Mesendoderm (in vitro differentiated cells): ENCODE measurements around the gene POU2AF3.

Experiments used
- DNase-seq: peaks from one replicate; pipeline ENCODE4 v3.0.0; 2013
- H2AK5ac ChIP-seq: 2 replicates; pipeline ENCODE4 v1.6.1; 2013; ENCODE audit warnings: low read length, inconsistent platforms
- H2BK120ac ChIP-seq: 2 replicates; pipeline ENCODE4 v1.6.1; 2013; ENCODE audit warnings: low read depth, mild to moderate bottlenecking, low read length, moderate library complexity, mixed read lengths
- H2BK15ac ChIP-seq: replicated peaks from 2 replicates; pipeline ENCODE4 v1.6.1; 2013; ENCODE audit warnings: low read depth, mild to moderate bottlenecking, moderate library complexity
- H2BK5ac ChIP-seq: 2 replicates; pipeline ENCODE4 v1.6.1; 2013; ENCODE audit warnings: low read length, inconsistent platforms
- H3K18ac ChIP-seq: 2 replicates; pipeline ENCODE4 v1.6.1; 2013; ENCODE audit warnings: mild to moderate bottlenecking, low read length, mixed read lengths
- H3K23ac ChIP-seq: one replicate; pipeline ENCODE4 v1.6.1; 2013; ENCODE audit warnings: low read length
- H3K27ac ChIP-seq: 2 replicates; pipeline ENCODE4 v1.5.1; 2013; ENCODE audit warnings: low read depth, mild to moderate bottlenecking, inconsistent platforms, low read length, moderate library complexity
- H3K27me3 ChIP-seq: 2 replicates; pipeline ENCODE4 v1.6.1; 2013; ENCODE audit warnings: low read length, control low read depth, mild to moderate bottlenecking, inconsistent platforms; ENCODE audit not compliant: insufficient read depth, poor library complexity
- H3K36me3 ChIP-seq: 2 replicates; pipeline ENCODE4 v1.6.1; 2013; ENCODE audit warnings: low read length, inconsistent platforms; ENCODE audit not compliant: control insufficient read depth, insufficient read depth
- H3K4ac ChIP-seq: one replicate; pipeline ENCODE4 v1.6.1; 2013; ENCODE audit warnings: low read depth, mild to moderate bottlenecking, low read length, moderate library complexity
- H3K4me1 ChIP-seq: 2 replicates; pipeline ENCODE4 v1.6.1; 2013; ENCODE audit warnings: low read depth, low read length, inconsistent platforms; ENCODE audit not compliant: control insufficient read depth
- H3K4me2 ChIP-seq: 2 replicates; pipeline ENCODE4 v1.6.1; 2013; ENCODE audit warnings: low read length
- H3K4me3 ChIP-seq: 2 replicates; pipeline ENCODE4 v1.5.1; 2013; ENCODE audit warnings: mild to moderate bottlenecking, low read length
- H3K56ac ChIP-seq: one replicate; pipeline ENCODE4 v1.6.1; 2013; ENCODE audit warnings: low read length
- H3K79me1 ChIP-seq: 2 replicates; pipeline ENCODE4 v1.6.1; 2013; ENCODE audit warnings: low read length, inconsistent platforms
- H3K79me2 ChIP-seq: 2 replicates; pipeline ENCODE4 v1.6.1; 2013; ENCODE audit warnings: mild to moderate bottlenecking, low read length; ENCODE audit not compliant: control insufficient read depth, insufficient read depth
- H3K9ac ChIP-seq: 2 replicates; pipeline ENCODE4 v1.6.1; 2013; ENCODE audit warnings: low read length, inconsistent platforms
- H4K5ac ChIP-seq: one replicate; pipeline ENCODE4 v1.6.1; 2013; ENCODE audit warnings: low read length
- H4K8ac ChIP-seq: one replicate; pipeline ENCODE4 v1.6.1; 2013; ENCODE audit warnings: low read depth, mild to moderate bottlenecking, control low read depth, low read length, moderate library complexity
- WGBS: extraction: QIAGEN DNeasy Blood & Tissue Kit; methylation state at CpG from one replicate; pipeline ENCODE4 v1.1.7; 2013; ENCODE audit warnings: low lambda C conversion rate, missing lambda C conversion rate; ENCODE audit not compliant: insufficient coverage; ENCODE audit errors: extremely low coverage; 5-methylcytosine and 5-hydroxymethylcytosine counted together

The POU2AF3 gene

DNA sequence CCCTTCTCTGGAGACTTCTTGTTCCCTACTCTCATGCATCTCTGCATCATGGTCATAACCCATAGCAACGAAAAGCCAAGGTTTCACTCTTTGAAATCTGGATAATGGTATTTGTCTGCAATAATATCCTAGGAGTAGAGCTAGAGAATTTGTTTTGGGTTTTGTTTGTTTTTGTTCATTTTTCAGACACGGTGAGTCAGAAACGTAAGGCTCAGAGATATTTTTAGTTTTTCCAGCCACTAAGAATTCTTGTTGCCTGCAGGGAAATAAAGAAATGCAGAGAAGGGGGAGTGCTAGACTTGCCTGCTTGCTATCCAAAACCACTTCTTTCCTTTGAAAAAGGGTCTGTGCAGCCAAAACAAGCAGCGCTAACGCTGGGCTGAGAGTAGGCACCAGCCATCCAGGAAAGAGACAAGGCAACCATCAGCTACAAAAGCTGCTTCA, 26.0 kb downstream of the POU2AF3 start:
- H2BK5ac ChIP-seq: no peak overlapping the region
- no peak for DNase-seq
- no peak overlapping the region for H3K18ac ChIP-seq
- H2BK15ac ChIP-seq: no peak overlapping the region
- H3K36me3 ChIP-seq: no peaks in the 10 kb centered on the region
- H3K4ac ChIP-seq: no peak overlapping the region
- H4K5ac ChIP-seq: no peak overlapping the region
- no peaks in the 10 kb centered on the region for H3K79me1 ChIP-seq
- H3K27ac ChIP-seq: no peak overlapping the region
- no peaks in the 10 kb centered on the region for H3K79me2 ChIP-seq
- no peak overlapping the region for H2AK5ac ChIP-seq
- H3K4me3 ChIP-seq: no peak overlapping the region
- no peak overlapping the region for H2BK120ac ChIP-seq
- no peak overlapping the region for H3K23ac ChIP-seq
- peaks cover 2% of the 10 kb centered on the region for H3K4me1 ChIP-seq
- no peak overlapping the region for H4K8ac ChIP-seq
- H3K27me3 ChIP-seq: no peaks in the 10 kb centered on the region
- no peak overlapping the region for H3K9ac ChIP-seq
- H3K4me2 ChIP-seq: no peak overlapping the region
- no CpG with 5 or more reads among the region's 5 CpGs for WGBS
- no peak overlapping the region for H3K56ac ChIP-seq

GRCh38 chr11:111325259-111325658, 26.9 kb downstream of the POU2AF3 start:
- H2BK120ac ChIP-seq: no peak overlapping the region
- H3K56ac ChIP-seq: no peak overlapping the region
- H4K5ac ChIP-seq: no peak overlapping the region
- no peaks in the 10 kb centered on the region for H3K79me1 ChIP-seq
- H3K18ac ChIP-seq: no peak overlapping the region
- no peak overlapping the region for H3K4ac ChIP-seq
- no peaks in the 10 kb centered on the region for H3K36me3 ChIP-seq
- no peak overlapping the region for H2BK5ac ChIP-seq
- peaks cover 2% of the 10 kb centered on the region for H3K4me1 ChIP-seq
- no peaks in the 10 kb centered on the region for H3K27me3 ChIP-seq
- H3K27ac ChIP-seq: no peak overlapping the region
- DNase-seq: no peak
- H3K4me2 ChIP-seq: no peak overlapping the region
- no peak overlapping the region for H4K8ac ChIP-seq
- no CpG with 5 or more reads among the region's 5 CpGs for WGBS
- no peak overlapping the region for H3K23ac ChIP-seq
- H3K79me2 ChIP-seq: no peaks in the 10 kb centered on the region
- H2AK5ac ChIP-seq: no peak overlapping the region
- no peak overlapping the region for H2BK15ac ChIP-seq
- no peak overlapping the region for H3K4me3 ChIP-seq
- no peak overlapping the region for H3K9ac ChIP-seq

DNA sequence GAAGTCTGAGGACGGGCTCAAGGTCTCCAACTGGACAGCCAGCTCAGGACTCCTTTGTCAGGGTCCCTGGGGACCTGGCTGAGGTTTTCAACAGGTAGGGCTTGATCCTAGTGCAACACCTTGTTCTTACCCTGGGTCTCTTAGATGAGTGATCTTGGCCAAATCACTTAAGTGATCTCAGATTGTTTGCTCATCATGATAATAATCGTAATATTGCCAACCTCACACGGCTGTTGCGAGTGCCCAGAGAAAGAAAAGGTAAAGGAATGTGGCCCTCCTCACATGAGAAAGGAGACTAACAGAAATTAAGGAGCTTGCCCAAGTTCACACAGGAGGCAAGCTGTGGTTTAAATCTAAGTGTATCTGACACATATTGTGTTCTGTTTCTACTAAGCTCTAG, 28.5 kb downstream of the POU2AF3 start:
- no peak overlapping the region for H2BK15ac ChIP-seq
- H3K4me1 ChIP-seq: peaks cover 2% of the 10 kb centered on the region
- H3K4ac ChIP-seq: no peak overlapping the region
- H3K27ac ChIP-seq: no peak overlapping the region
- no peak overlapping the region for H2BK120ac ChIP-seq
- no peak overlapping the region for H3K4me3 ChIP-seq
- H2AK5ac ChIP-seq: no peak overlapping the region
- H3K4me2 ChIP-seq: no peak overlapping the region
- H3K79me1 ChIP-seq: no peaks in the 10 kb centered on the region
- no peak overlapping the region for H3K23ac ChIP-seq
- DNase-seq: no peak
- no CpG with 5 or more reads among the region's 4 CpGs for WGBS
- H3K18ac ChIP-seq: no peak overlapping the region
- H4K5ac ChIP-seq: no peak overlapping the region
- no peak overlapping the region for H2BK5ac ChIP-seq
- H3K79me2 ChIP-seq: no peaks in the 10 kb centered on the region
- no peaks in the 10 kb centered on the region for H3K27me3 ChIP-seq
- H4K8ac ChIP-seq: no peak overlapping the region
- H3K36me3 ChIP-seq: no peaks in the 10 kb centered on the region
- H3K56ac ChIP-seq: no peak overlapping the region
- no peak overlapping the region for H3K9ac ChIP-seq

GRCh38 chr11:111327908-111328624, 29.7 kb downstream of the POU2AF3 start:
- H2BK5ac ChIP-seq: no peak overlapping the region
- WGBS: no CpG with 5 or more reads among the region's 8 CpGs
- H2BK120ac ChIP-seq: no peak overlapping the region
- H3K18ac ChIP-seq: no peak overlapping the region
- H3K27ac ChIP-seq: no peak overlapping the region
- peak; percentile 62 for DNase-seq
- no peak overlapping the region for H3K9ac ChIP-seq
- no peak overlapping the region for H2AK5ac ChIP-seq
- no peak overlapping the region for H3K4ac ChIP-seq
- no peak overlapping the region for H3K4me2 ChIP-seq
- no peak overlapping the region for H3K56ac ChIP-seq
- H3K36me3 ChIP-seq: no peaks in the 10 kb centered on the region
- H3K79me2 ChIP-seq: no peaks in the 10 kb centered on the region
- no peak overlapping the region for H4K8ac ChIP-seq
- H3K79me1 ChIP-seq: no peaks in the 10 kb centered on the region
- H3K27me3 ChIP-seq: no peaks in the 10 kb centered on the region
- H3K4me1 ChIP-seq: peaks cover 2% of the 10 kb centered on the region
- no peak overlapping the region for H3K4me3 ChIP-seq
- no peak overlapping the region for H3K23ac ChIP-seq
- no peak overlapping the region for H4K5ac ChIP-seq
- no peak overlapping the region for H2BK15ac ChIP-seq

DNA sequence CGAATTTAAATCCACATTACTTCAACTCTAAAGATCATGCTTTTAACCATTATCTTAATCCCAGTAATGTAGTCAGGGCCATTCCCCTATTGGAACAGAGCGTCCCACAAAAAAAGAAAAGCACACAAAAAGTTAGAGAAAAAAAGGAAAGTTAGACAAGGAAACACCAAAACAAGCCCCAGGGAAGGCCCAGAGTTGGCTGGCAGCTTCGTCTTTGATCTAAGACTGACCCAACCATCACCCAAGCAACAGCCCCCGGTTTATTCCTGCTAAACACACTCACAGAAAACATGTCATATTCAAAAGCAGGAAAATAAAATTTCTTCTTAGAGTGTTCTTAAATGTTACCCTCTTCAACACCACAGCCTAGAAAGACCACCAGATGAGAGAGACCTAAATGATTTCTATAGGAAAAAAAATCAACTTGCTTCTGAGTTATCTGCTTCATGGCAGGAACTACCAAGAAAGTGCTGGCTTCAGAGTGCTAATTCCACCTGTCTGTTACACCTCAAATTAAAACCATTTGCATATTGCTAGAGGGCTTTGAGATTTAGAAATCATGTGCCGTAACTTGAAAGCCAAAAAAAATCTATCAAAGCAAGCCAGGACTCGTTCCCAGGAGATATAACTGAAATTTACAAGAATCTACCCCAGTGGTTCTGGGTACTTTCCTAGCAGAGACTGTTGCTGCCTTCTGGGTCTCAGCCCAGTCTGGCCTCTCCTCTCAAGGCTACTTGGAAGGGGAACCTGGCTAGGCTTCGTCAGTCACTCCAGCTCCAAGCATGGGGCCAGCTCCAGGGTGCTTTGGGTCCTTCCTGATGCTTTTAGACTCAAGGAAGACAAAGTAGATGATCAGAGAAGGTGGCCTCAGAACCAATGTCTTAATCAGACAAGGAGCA, 31.2 kb downstream of the POU2AF3 start:
- no peak overlapping the region for H2BK15ac ChIP-seq
- H3K79me2 ChIP-seq: no peaks in the 10 kb centered on the region
- H3K23ac ChIP-seq: no peak overlapping the region
- no peaks in the 10 kb centered on the region for H3K79me1 ChIP-seq
- no peak for DNase-seq
- WGBS: no CpG with 5 or more reads among the region's 7 CpGs
- peaks cover 3% of the 10 kb centered on the region for H3K4me1 ChIP-seq
- no peak overlapping the region for H3K27ac ChIP-seq
- H3K4me3 ChIP-seq: no peak overlapping the region
- no peak overlapping the region for H4K8ac ChIP-seq
- H3K56ac ChIP-seq: no peak overlapping the region
- no peak overlapping the region for H3K4ac ChIP-seq
- no peaks in the 10 kb centered on the region for H3K27me3 ChIP-seq
- H2BK120ac ChIP-seq: no peak overlapping the region
- no peak overlapping the region for H2AK5ac ChIP-seq
- H3K4me2 ChIP-seq: no peak overlapping the region
- no peak overlapping the region for H2BK5ac ChIP-seq
- no peak overlapping the region for H3K18ac ChIP-seq
- H3K36me3 ChIP-seq: no peaks in the 10 kb centered on the region
- H3K9ac ChIP-seq: no peak overlapping the region
- H4K5ac ChIP-seq: no peak overlapping the region
